Smooth muscle cell (in vitro differentiated cells): ENCODE measurements around the gene ZNF627. TPM values are rescaled to one million over a fixed set of nuclear protein-coding genes. Genes with fewer than 3 reads are reported as not detected.

ENCODE experiments used
- DNase-seq: peaks from one replicate; lab custom pipeline; 2025; ENCODE audit not compliant: unreplicated experiment; lab: John Stamatoyannopoulos, UW
- H2AFZ ChIP-seq: fragments of 200-600 bp; sonication (generic); 2 replicates; pipeline ENCODE4 v1.6.0; 2016; ENCODE audit warnings: antibody characterized with exemption, low read depth, mild to moderate bottlenecking
- H3F3A ChIP-seq: fragments of 200-600 bp; sonication (generic); 2 replicates; pipeline ENCODE4 v1.6.0; 2017; ENCODE audit warnings: antibody characterized with exemption, low read depth
- H3K27ac ChIP-seq: fragments of 200-600 bp; sonication (generic); 2 replicates; pipeline ENCODE4 v1.5.1; 2016; ENCODE audit warnings: low read depth, mild to moderate bottlenecking
- H3K27me3 ChIP-seq: fragments of 200-600 bp; sonication (generic); 2 replicates; pipeline ENCODE4 v1.6.1; 2016; ENCODE audit warnings: low read depth, mild to moderate bottlenecking
- H3K36me3 ChIP-seq: fragments of 200-600 bp; sonication (generic); 2 replicates; pipeline ENCODE4 v1.5.1; 2016; ENCODE audit warnings: low read depth
- H3K4me1 ChIP-seq: fragments of 200-600 bp; sonication (generic); 2 replicates; pipeline ENCODE4 v1.5.1; 2016; ENCODE audit warnings: low read depth
- H3K4me2 ChIP-seq: fragments of 200-600 bp; sonication (generic); 2 replicates; pipeline ENCODE4 v1.6.0; 2016; ENCODE audit warnings: mild to moderate bottlenecking
- H3K4me3 ChIP-seq: fragments of 200-600 bp; sonication (generic); 2 replicates; pipeline ENCODE4 v1.5.1; 2016; ENCODE audit warnings: mild to moderate bottlenecking
- H3K79me2 ChIP-seq: fragments of 200-600 bp; sonication (generic); 2 replicates; pipeline ENCODE4 v1.6.0; 2016; ENCODE audit warnings: low read depth, mild to moderate bottlenecking
- H3K9ac ChIP-seq: fragments of 200-600 bp; sonication (generic); 2 replicates; pipeline ENCODE4 v1.6.0; 2016; ENCODE audit warnings: low read depth
- H3K9me3 ChIP-seq: fragments of 200-600 bp; sonication (generic); replicated peaks from 2 replicates; pipeline ENCODE4 v1.5.1; 2016; ENCODE audit warnings: low read depth
- H4K20me1 ChIP-seq: fragments of 200-600 bp; sonication (generic); 2 replicates; pipeline ENCODE4 v1.6.0; 2016; ENCODE audit warnings: low read depth
- WGBS: methylation state at CpG from one replicate; pipeline ENCODE4 v1.1.7; 2016; ENCODE audit warnings: low lambda C conversion rate; 5-methylcytosine and 5-hydroxymethylcytosine counted together
- polyA plus RNA-seq: library from polyadenylated mRNA; unstranded; fragments of >200 nt; fragmentation: Nextera tagmentation; extraction: Ambion mirVana; gene quantifications from 2 replicates; pipeline ENCODE4 v1.2.1, GENCODE V29; 2016
- total RNA-seq: library from RNA; depleted of rRNA; stranded (reverse); fragments of >200 nt; gene quantifications from 2 replicates; pipeline ENCODE4 v1.2.3, GENCODE V29; 2014
- TF ChIP-seq, protein P1 (sequence below): fragments of 200-600 bp; sonication (generic); IDR thresholded peaks from 2 replicates; pipeline ENCODE4 v1.5.1; 2017; ENCODE audit warnings: borderline replicate concordance, mild to moderate bottlenecking, antibody characterized with exemption; ENCODE audit not compliant: insufficient read depth, poor library complexity, severe bottlenecking

The ZNF627 gene
- total and polyA plus RNA-seq, 2 experiments from 2014 or later, result 10.6 to 24.1 TPM

DNA sequence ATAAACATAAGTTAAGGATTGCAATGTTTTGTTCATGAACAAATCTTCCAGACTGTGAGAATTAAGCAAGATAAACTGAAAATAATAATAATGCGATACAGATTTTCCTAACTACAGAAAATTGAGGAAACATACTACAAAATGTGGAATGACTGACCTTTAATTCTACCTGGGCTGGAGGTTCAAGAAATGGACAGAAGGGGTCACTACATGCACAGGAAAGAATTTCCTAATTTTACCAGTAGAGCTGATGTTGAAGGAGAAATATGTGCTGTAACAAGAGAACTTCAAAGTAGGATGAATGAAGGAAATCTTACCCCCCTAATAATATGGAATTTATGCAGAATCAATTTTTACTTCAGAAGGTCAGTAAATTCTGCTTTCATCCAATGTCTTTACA is 62.3 kb downstream of the ZNF627 start:
- no peak for DNase-seq
- no peaks in the 10 kb centered on the region for H4K20me1 ChIP-seq

GRCh38 chr19:11662278-11662677 is 65.0 kb downstream of the ZNF627 start:
- Histone ChIP-seq H3K4me1 (no peaks in the 10 kb centered on the region), H3K4me3 (no peak overlapping the region), H3K27ac (no peak overlapping the region), H4K20me1 (no peaks in the 10 kb centered on the region), H3K27me3 (no peaks in the 10 kb centered on the region), H3K9ac (no peak overlapping the region), H3K79me2 (no peaks in the 10 kb centered on the region), H3F3A (no peaks in the 10 kb centered on the region), H3K9me3 (no peaks in the 10 kb centered on the region), H3K36me3 (no peaks in the 10 kb centered on the region), H3K4me2 (no peak overlapping the region), H2AFZ (no peak overlapping the region)
- 99% methylated on average over 30 of the region's 30 CpGs for WGBS
- TF ChIP-seq, protein P1, sequence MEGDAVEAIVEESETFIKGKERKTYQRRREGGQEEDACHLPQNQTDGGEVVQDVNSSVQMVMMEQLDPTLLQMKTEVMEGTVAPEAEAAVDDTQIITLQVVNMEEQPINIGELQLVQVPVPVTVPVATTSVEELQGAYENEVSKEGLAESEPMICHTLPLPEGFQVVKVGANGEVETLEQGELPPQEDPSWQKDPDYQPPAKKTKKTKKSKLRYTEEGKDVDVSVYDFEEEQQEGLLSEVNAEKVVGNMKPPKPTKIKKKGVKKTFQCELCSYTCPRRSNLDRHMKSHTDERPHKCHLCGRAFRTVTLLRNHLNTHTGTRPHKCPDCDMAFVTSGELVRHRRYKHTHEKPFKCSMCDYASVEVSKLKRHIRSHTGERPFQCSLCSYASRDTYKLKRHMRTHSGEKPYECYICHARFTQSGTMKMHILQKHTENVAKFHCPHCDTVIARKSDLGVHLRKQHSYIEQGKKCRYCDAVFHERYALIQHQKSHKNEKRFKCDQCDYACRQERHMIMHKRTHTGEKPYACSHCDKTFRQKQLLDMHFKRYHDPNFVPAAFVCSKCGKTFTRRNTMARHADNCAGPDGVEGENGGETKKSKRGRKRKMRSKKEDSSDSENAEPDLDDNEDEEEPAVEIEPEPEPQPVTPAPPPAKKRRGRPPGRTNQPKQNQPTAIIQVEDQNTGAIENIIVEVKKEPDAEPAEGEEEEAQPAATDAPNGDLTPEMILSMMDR, result no peak
- no peak for DNase-seq

More for the DNA sequence above, 62.3 kb downstream of the ZNF627 start:
- no peak overlapping the region for H3K4me2 ChIP-seq
- TF ChIP-seq, protein P1, result peak; percentile 29
- H3K4me1 ChIP-seq, result no peaks in the 10 kb centered on the region
- no peak overlapping the region for H3K9ac ChIP-seq
- H3F3A ChIP-seq, result no peaks in the 10 kb centered on the region
- H3K36me3 ChIP-seq, result no peaks in the 10 kb centered on the region
- no peak overlapping the region for H3K4me3 ChIP-seq
- 94% methylated on average over 1 of the region's 1 CpG for WGBS
- no peaks in the 10 kb centered on the region for H3K27me3 ChIP-seq
- H3K9me3 ChIP-seq, result no peaks in the 10 kb centered on the region
- no peak overlapping the region for H2AFZ ChIP-seq
- no peaks in the 10 kb centered on the region for H3K79me2 ChIP-seq
- H3K27ac ChIP-seq, result no peak overlapping the region

GRCh38 chr19:11663181-11663591 is 65.9 kb downstream of the ZNF627 start:
- H2AFZ ChIP-seq, result no peak overlapping the region
- TF ChIP-seq, protein P1, result no peak
- H3K27me3 ChIP-seq, result no peaks in the 10 kb centered on the region
- H3K4me3 ChIP-seq, result no peak overlapping the region
- H4K20me1 ChIP-seq, result no peaks in the 10 kb centered on the region
- no peak for DNase-seq
- no peaks in the 10 kb centered on the region for H3F3A ChIP-seq
- H3K36me3 ChIP-seq, result no peaks in the 10 kb centered on the region
- no peak overlapping the region for H3K4me2 ChIP-seq
- no peak overlapping the region for H3K27ac ChIP-seq
- no peaks in the 10 kb centered on the region for H3K79me2 ChIP-seq
- H3K4me1 ChIP-seq, result no peaks in the 10 kb centered on the region
- H3K9ac ChIP-seq, result no peak overlapping the region
- no peaks in the 10 kb centered on the region for H3K9me3 ChIP-seq
- WGBS, result 52% methylated on average over 8 of the region's 8 CpGs

Other genes starting within 250 kb of the ZNF627 start
- gene PLPPR2, start 242.1 kb upstream of the ZNF627 start, total RNA-seq, result 15.1 and 21.4 TPM in 2 replicates
- gene PLPPR2, start 242.1 kb upstream of the ZNF627 start, polyA plus RNA-seq, result 54.0 and 67.1 TPM in 2 replicates
- gene SWSAP1, start 222.8 kb upstream of the ZNF627 start, total RNA-seq, result 0.99 and 1.3 TPM in 2 replicates
- 2.7 and 2.8 TPM in 2 replicates for gene SWSAP1, start 222.8 kb upstream of the ZNF627 start, polyA plus RNA-seq
- gene EPOR, start 213.2 kb upstream of the ZNF627 start, total RNA-seq, result 9.9 and 11.3 TPM in 2 replicates
- 24.9 and 27.4 TPM in 2 replicates for gene EPOR, start 213.2 kb upstream of the ZNF627 start, polyA plus RNA-seq
- gene RGL3, start 178.2 kb upstream of the ZNF627 start, total RNA-seq, result 5.5 and 9.6 TPM in 2 replicates
- 6.6 and 39.0 TPM in 2 replicates for gene RGL3, start 178.2 kb upstream of the ZNF627 start, polyA plus RNA-seq
- gene ODAD3, start 162.4 kb upstream of the ZNF627 start, total RNA-seq, result 1.0 TPM in 1 of 2 replicates, not detected in the other
- 3.8 and 5.1 TPM in 2 replicates for gene ODAD3, start 162.4 kb upstream of the ZNF627 start, polyA plus RNA-seq
- 25.9 and 47.4 TPM in 2 replicates for gene PRKCSH, start 161.8 kb upstream of the ZNF627 start, total RNA-seq
- 165 and 169 TPM in 2 replicates for gene PRKCSH, start 161.8 kb upstream of the ZNF627 start, polyA plus RNA-seq
- not detected in 2 replicates for gene ELAVL3, start 116.4 kb upstream of the ZNF627 start, total RNA-seq
- gene ELAVL3, start 116.4 kb upstream of the ZNF627 start, polyA plus RNA-seq, result not detected in 2 replicates
- 2.2 and 2.9 TPM in 2 replicates for gene ZNF653, start 91.6 kb upstream of the ZNF627 start, total RNA-seq
- gene ZNF653, start 91.6 kb upstream of the ZNF627 start, polyA plus RNA-seq, result 5.5 and 10.8 TPM in 2 replicates
- gene ECSIT, start 68.3 kb upstream of the ZNF627 start, total RNA-seq, result 20.7 and 21.1 TPM in 2 replicates
- gene ECSIT, start 68.3 kb upstream of the ZNF627 start, polyA plus RNA-seq, result 32.1 and 34.1 TPM in 2 replicates
- gene CNN1, start 58.6 kb upstream of the ZNF627 start, total RNA-seq, result 72.8 and 77.8 TPM in 2 replicates
- 99.5 and 125 TPM in 2 replicates for gene CNN1, start 58.6 kb upstream of the ZNF627 start, polyA plus RNA-seq
- gene ELOF1, start 38.3 kb upstream of the ZNF627 start, total RNA-seq, result 18.6 and 20.3 TPM in 2 replicates
- gene ELOF1, start 38.3 kb upstream of the ZNF627 start, polyA plus RNA-seq, result 71.4 and 74.8 TPM in 2 replicates
- 1.9 and 19.8 TPM in 2 replicates for gene ACP5, start 19.8 kb upstream of the ZNF627 start, total RNA-seq
- 0.89 and 1.9 TPM in 2 replicates for gene ACP5, start 19.8 kb upstream of the ZNF627 start, polyA plus RNA-seq
- gene ZNF823, start 141.5 kb downstream of the ZNF627 start, total RNA-seq, result 5.7 and 12.1 TPM in 2 replicates
- 0.95 and 1.0 TPM in 2 replicates for gene ZNF823, start 141.5 kb downstream of the ZNF627 start, polyA plus RNA-seq
- gene ZNF441, start 169.5 kb downstream of the ZNF627 start, total RNA-seq, result 7.6 and 9.3 TPM in 2 replicates
- 2.7 and 2.8 TPM in 2 replicates for gene ZNF441, start 169.5 kb downstream of the ZNF627 start, polyA plus RNA-seq
- 3.6 and 6.1 TPM in 2 replicates for gene ZNF491, start 201.0 kb downstream of the ZNF627 start, total RNA-seq
- 1.1 and 1.4 TPM in 2 replicates for gene ZNF491, start 201.0 kb downstream of the ZNF627 start, polyA plus RNA-seq
- gene ZNF440, start 216.8 kb downstream of the ZNF627 start, total RNA-seq, result 14.5 and 16.8 TPM in 2 replicates
- gene ZNF440, start 216.8 kb downstream of the ZNF627 start, polyA plus RNA-seq, result 3.6 and 5.0 TPM in 2 replicates